GM10248 (cell line): ENCODE results near the gene FAT1.
"Not testable (repeated sequence)": the region's sequence is repeated elsewhere in the genome, so short reads cannot be mapped to it uniquely, and the experiment has no call there.

Experiments
- CTCF ChIA-PET: fragments of 300-600 bp; sonication (Branson Sonifier 250); formaldehyde crosslinking; extraction: SDS; loops from one replicate; lab custom pipeline; 2021; ENCODE audit warnings: antibody characterized with exemption; lab: Yijun Ruan, JAX
- POLR2A ChIA-PET: fragments of 350-650 bp; sonication (Branson Sonifier 250); formaldehyde crosslinking; extraction: SDS; loops from one replicate; lab custom pipeline; 2020; ENCODE audit warnings: antibody characterized with exemption; lab: Yijun Ruan, JAX
- DNase-seq: peaks from one replicate; pipeline ENCODE4 v3.0.0; 2012; ENCODE audit errors: extremely low spot score
- CTCF ChIP-seq: IDR thresholded peaks from 2 replicates; pipeline ENCODE4 v1.5.1; 2012; ENCODE audit warnings: mild to moderate bottlenecking, low read depth; ENCODE audit errors: extremely low read depth, missing control alignments, control extremely low read depth

The FAT1 gene

GRCh38 chr4:186760576-186760975 is 36.9 kb upstream of the FAT1 start:
- ChIA-PET CTCF (interaction anchor here (1.0 to 1.1 kb wide), 2 partner anchors 11 to 12 kb away, joined by 3 read pairs; no protein-coding TSS in a partner anchor), POLR2A (no interaction called here)
- no peak for TF ChIP-seq CTCF
- no peak for DNase-seq

GRCh38 chr4:186759990-186760389 is 36.3 kb upstream of the FAT1 start:
- ChIA-PET CTCF (interaction anchor here (1.1 kb wide), 1 partner anchor 11 kb away, joined by 3 read pairs; no protein-coding TSS in a partner anchor), POLR2A (no interaction called here)
- no peak for DNase-seq
- no peak for TF ChIP-seq CTCF

- ChIA-PET CTCF (interaction anchor here (1.1 kb wide), 1 partner anchor 10 kb away, joined by 3 read pairs; no protein-coding TSS in a partner anchor), POLR2A (no interaction called here)
- no peak for DNase-seq
- no peak for TF ChIP-seq CTCF
Measured at GRCh38 chr4:186758929-186759682, 35.5 kb upstream of the FAT1 start.

- TF ChIP-seq CTCF, result no peak
- DNase-seq, result no peak
- POLR2A ChIA-PET, result no interaction called here
- CTCF ChIA-PET, result interaction anchor here (1.2 kb wide), 1 partner anchor 65 kb away, joined by 3 read pairs; no protein-coding TSS in a partner anchor
Measured at GRCh38 chr4:186757696-186758355, 34.2 kb upstream of the FAT1 start.

- CTCF ChIA-PET, result interaction anchor here (1.2 kb wide), 1 partner anchor 66 kb away, joined by 3 read pairs; no protein-coding TSS in a partner anchor
- POLR2A ChIA-PET, DNase-seq: not testable (repeated sequence)
Measured at GRCh38 chr4:186756550-186756949, 32.9 kb upstream of the FAT1 start.

- TF ChIP-seq CTCF, result no peak
- DNase-seq, result no peak
- CTCF ChIA-PET, result no interaction called here
- POLR2A ChIA-PET, result no interaction called here
Measured at GRCh38 chr4:186755550-186756519, 32.2 kb upstream of the FAT1 start.
